Panc1 (cell line): ENCODE data around the gene TUBB2B. TPM values are rescaled to one million over a fixed set of nuclear protein-coding genes. Genes with fewer than 3 reads are reported as not detected.
"Not testable (repeated sequence)": the region's sequence is repeated elsewhere in the genome, so short reads cannot be mapped to it uniquely, and the experiment has no call there.

Experiments used
- ATAC-seq: fragments of 200-7000 bp; cut with Tn5 transposase; 2 replicates; pipeline ENCODE4 v1.9.1; 2020; ENCODE audit warnings: mild to moderate bottlenecking, moderate library complexity
- BruUV-seq: library from RNA; stranded (reverse); fragments of 400-500 nt; replicated peaks from 2 replicates; lab custom pipeline; 2021; lab: Mats Ljungman, UMichigan
- CTCF ChIA-PET: fragments of 300-600 bp; sonication (Branson Sonifier 250); formaldehyde crosslinking; loops from one replicate; lab custom pipeline; 2022; ENCODE audit warnings: antibody characterized with exemption; lab: Charles Lee
- POLR2A ChIA-PET: fragments of 300-600 bp; sonication (Branson Sonifier 250); formaldehyde crosslinking; loops from one replicate; lab custom pipeline; 2022; ENCODE audit warnings: antibody characterized with exemption; lab: Charles Lee
- DNase-seq: peaks from one replicate; pipeline ENCODE4 v3.0.0-alpha.2; 2010; ENCODE audit warnings: low read depth, low spot score
- H3K27ac ChIP-seq: 2 replicates; pipeline ENCODE4 v1.5.1; 2011; ENCODE audit warnings: mild to moderate bottlenecking, low read length, inconsistent platforms
- H3K27me3 ChIP-seq: fragments of 200-500 bp; sonication (Bioruptor generic); 2 replicates; pipeline ENCODE4 v1.6.0; 2014; ENCODE audit warnings: low read length, inconsistent platforms; ENCODE audit not compliant: control insufficient read depth, insufficient read depth
- H3K36me3 ChIP-seq: fragments of 200-500 bp; sonication (Bioruptor generic); 2 replicates; pipeline ENCODE4 v1.5.1; 2014; ENCODE audit warnings: inconsistent platforms, mild to moderate bottlenecking, low read length, moderate library complexity; ENCODE audit not compliant: control insufficient read depth, insufficient read depth
- H3K4me1 ChIP-seq: 2 replicates; pipeline ENCODE4 v1.5.1; 2011; ENCODE audit warnings: inconsistent platforms, mild to moderate bottlenecking, low read length, moderate library complexity; ENCODE audit not compliant: control insufficient read depth, insufficient read depth
- H3K4me3 ChIP-seq, 2 experiments: 2 replicates each; pipeline ENCODE4 v1.5.1; 2011 to 2012; ENCODE audit warnings: low read depth in 2 of 2, low read length in 2 of 2, mild to moderate bottlenecking in 2 of 2, inconsistent platforms in 1 of 2, moderate library complexity in 1 of 2
- H3K9me3 ChIP-seq: fragments of 200-500 bp; sonication (Bioruptor generic); 2 replicates; pipeline ENCODE4 v1.5.1; 2014; ENCODE audit warnings: low read depth, mild to moderate bottlenecking, inconsistent platforms, low read length, moderate library complexity; ENCODE audit not compliant: control insufficient read depth, insufficient read depth
- CTCF ChIP-seq: fragments of 450-650 bp; IDR thresholded peaks from 2 replicates; pipeline ENCODE4 v1.5.1; 2017; ENCODE audit warnings: mild to moderate bottlenecking
- POLR2AphosphoS5 ChIP-seq: IDR thresholded peaks from 2 replicates; pipeline ENCODE4 v1.6.1; 2012; ENCODE audit warnings: mild to moderate bottlenecking, low read depth, low read length, moderate library complexity
- REST ChIP-seq, 2 experiments: IDR thresholded peaks; 2 replicates each; pipeline ENCODE4 v1.6.1; 2011 to 2012; ENCODE audit warnings: low read depth in 2 of 2, control low read depth in 1 of 2, low read length in 1 of 2, mild to moderate bottlenecking in 1 of 2, moderate library complexity in 1 of 2; ENCODE audit not compliant: insufficient read depth in 1 of 2
- SIN3A ChIP-seq: IDR thresholded peaks from 2 replicates; pipeline ENCODE4 v1.6.1; 2012; ENCODE audit warnings: low read depth, mild to moderate bottlenecking, low read length, moderate library complexity, borderline replicate concordance; ENCODE audit not compliant: insufficient read depth
- TCF7L2 ChIP-seq: IDR thresholded peaks from 2 replicates; pipeline ENCODE4 v1.6.1; 2011; ENCODE audit warnings: mild to moderate bottlenecking, low read depth, low read length, inconsistent platforms
- in situ Hi-C: cut with HindIII; loops from 2 replicates; pipeline ENCODE4 v1.10.0; 2016; ENCODE audit warnings: low sequenced_read_pairs, low pct_unique_long_range_greater_than_20kb
- intact Hi-C: fragments of 100-400 bp; cut with micrococcal nuclease; formaldehyde crosslinking; loops from one replicate; pipeline ENCODE4 v1.10.0; 2022; ENCODE audit not compliant: unreplicated experiment
- total RNA-seq: library from RNA; stranded (reverse); gene quantifications from one replicate; pipeline ENCODE4 v1.2.1, GENCODE V29; 2021; ENCODE audit not compliant: unreplicated experiment

Gene TUBB2B
- total RNA-seq, 1 experiment from 2014 or later, result 22.7 TPM

GRCh38 chr6:3181105-3181504, 46.3 kb downstream of the TUBB2B start:
- POLR2A ChIA-PET, result no interaction called here
- no peak for ATAC-seq

GRCh38 chr6:3179945-3180344, 47.5 kb downstream of the TUBB2B start:
- intact Hi-C loops, H3K4me3 ChIP-seq, POLR2A ChIA-PET, H3K9me3 ChIP-seq, CTCF ChIA-PET, H3K27me3 ChIP-seq, DNase-seq, in situ Hi-C loops, H3K4me1 ChIP-seq, H3K27ac ChIP-seq, H3K36me3 ChIP-seq, BruUV-seq: not testable (repeated sequence)
- ATAC-seq, result peak; percentile 62; the same call in 1 of the 2 replicates
- peak; percentile 44 to 56; a peak in 2 of 4 replicates for TF ChIP-seq REST (IDR thresholded peaks at IDR 0.05; ENCODE audit: insufficient read depth in 1 of 2, low read depth in 2 of 2, low read length in 1 of 2)

More at GRCh38 chr6:3181105-3181504, 46.3 kb downstream of the TUBB2B start:
- Histone ChIP-seq H3K9me3 (no peaks in the 10 kb centered on the region), H3K36me3 (no peaks in the 10 kb centered on the region), H3K27me3 (peaks cover 3% of the 10 kb centered on the region; the same call in 1 of the 2 replicates), H3K27ac (no peak overlapping the region), H3K4me1 (no peaks in the 10 kb centered on the region), H3K4me3 (no peak overlapping the region)
- TF ChIP-seq CTCF, result no peak
- no peak for TF ChIP-seq POLR2AphosphoS5
- TF ChIP-seq REST (IDR thresholded peaks at IDR 0.05; ENCODE audit: insufficient read depth in 1 of 2, low read depth in 2 of 2, low read length in 1 of 2), result no peak
- no peak for TF ChIP-seq TCF7L2
- no peak for TF ChIP-seq SIN3A
- in situ Hi-C loops, result no loop called here
- intact Hi-C loops, result no loop called here
- CTCF ChIA-PET, result no interaction called here
- no peak for DNase-seq
- no TSS peak for BruUV-seq

- ATAC-seq, CTCF ChIA-PET, in situ Hi-C loops, BruUV-seq, H3K9me3 ChIP-seq, DNase-seq, H3K27ac ChIP-seq, POLR2A ChIA-PET, intact Hi-C loops, H3K27me3 ChIP-seq, H3K4me1 ChIP-seq, H3K4me3 ChIP-seq, H3K36me3 ChIP-seq: not testable (repeated sequence)
Measured at GRCh38 chr6:3178666-3179065, 48.8 kb downstream of the TUBB2B start.
